Measurements from ENCODE around the gene PACS2.
"Not testable (repeated sequence)": the region's sequence is repeated elsewhere in the genome, so short reads cannot be mapped to it uniquely, and the experiment has no call there.

The PACS2 gene

DNA sequence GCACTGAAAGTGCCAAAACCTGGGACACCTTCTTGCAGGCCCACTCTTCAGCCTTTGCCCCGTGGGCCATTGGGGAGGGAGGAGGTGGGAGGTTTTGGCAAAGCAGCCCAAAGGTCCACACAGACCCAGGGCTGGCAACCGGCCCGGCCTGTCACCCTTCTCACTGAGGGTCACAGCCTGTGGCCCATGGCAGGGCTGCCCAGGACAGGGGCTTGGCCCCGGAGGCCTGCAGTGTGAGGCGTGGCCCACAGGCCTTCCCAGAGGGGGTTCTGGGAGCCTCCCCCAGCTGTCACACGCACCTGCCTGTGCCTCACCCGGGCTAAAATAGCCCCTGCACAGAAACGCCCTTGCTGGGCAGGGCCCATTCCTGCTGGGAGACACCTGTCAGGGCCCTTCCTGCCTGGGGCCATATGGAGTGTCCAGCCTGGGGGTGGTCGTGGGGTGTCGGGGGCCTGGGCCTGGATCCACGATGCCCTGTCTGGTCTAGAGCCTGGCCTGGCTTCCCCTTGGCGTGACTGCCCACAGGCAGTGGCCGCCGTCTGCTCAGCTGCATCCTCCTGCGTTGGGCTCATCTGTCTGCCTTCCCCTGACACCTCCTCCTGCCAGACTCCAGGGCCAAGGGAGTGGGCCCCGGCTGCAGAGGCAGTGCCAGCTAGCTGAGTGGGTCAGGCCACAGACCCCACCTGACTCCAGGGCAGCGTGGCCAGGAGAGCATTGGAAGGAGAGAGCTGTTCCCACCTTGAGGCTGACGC lies 19.2 kb downstream of the PACS2 start:
- no peak for TF ChIP-seq CTCF (conservative IDR thresholded peaks at IDR 0.05; ENCODE audit: low read depth, low read length)
- no peak overlapping the region for H3K4me3 ChIP-seq (ENCODE audit: low read length)
- no peak for DNase-seq (ENCODE audit: low read depth)

DNA sequence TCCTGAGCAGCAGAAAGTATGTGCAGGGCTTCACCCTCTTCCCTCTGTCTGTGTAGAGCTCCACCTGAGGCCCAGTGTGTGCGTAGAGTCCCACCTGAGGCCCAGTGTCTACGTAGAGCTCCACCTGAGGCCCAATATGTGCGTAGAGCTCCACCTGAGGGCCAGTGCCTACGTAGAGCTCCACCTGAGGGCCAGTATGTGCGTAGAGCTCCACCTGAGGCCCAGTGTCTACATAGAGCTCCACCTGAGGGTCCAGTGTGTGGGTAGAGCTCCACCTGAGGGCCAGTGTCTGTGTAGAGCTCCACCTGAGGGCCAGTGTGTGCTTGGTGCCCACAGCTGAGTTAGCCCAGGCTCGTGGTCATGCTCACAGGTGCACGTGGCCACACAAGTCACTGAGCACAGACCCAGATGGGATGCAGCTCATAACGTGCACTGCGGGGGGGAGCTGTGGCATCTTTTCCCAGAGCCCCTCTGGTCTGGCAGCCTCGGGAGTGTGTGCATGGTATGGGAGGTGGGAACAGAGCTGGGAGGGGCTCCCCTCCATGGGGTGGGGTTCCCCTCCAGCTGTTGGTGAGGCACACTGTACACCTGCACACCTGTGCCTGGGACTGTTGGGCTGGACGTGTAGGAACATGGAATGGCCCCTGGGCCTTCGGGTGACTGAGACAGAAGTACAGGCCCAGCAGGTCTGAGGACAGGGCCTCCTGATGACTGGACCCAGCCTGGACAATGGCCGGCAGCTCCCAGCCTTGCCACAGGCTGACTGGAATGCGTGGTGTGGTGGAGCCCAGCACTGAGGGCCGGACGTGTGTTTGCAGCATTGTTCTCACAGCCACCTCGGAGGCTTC lies 20.1 kb downstream of the PACS2 start:
- no peak overlapping the region for H3K4me3 ChIP-seq (ENCODE audit: low read length)
- DNase-seq (ENCODE audit: low read depth) = no peak
- TF ChIP-seq CTCF (conservative IDR thresholded peaks at IDR 0.05; ENCODE audit: low read depth, low read length) = no peak

DNA sequence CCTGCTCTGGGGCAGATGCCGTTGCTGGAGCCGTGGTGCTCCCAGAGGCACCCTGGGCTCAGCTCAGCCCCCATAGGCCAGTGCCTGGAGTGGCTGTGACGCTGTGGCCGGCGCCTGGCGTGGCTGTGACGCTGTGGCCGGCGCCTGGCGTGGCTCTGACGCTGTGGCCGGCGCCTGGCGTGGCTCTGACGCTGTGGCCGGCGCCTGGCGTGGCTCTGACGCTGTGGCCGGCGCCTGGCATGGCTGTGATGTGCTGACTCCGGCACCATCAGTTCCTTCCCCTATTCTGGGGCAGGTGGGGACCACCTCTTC lies 20.6 kb downstream of the PACS2 start:
- H3K4me3 ChIP-seq (ENCODE audit: low read length); DNase-seq (ENCODE audit: low read depth): not testable (repeated sequence)

DNA sequence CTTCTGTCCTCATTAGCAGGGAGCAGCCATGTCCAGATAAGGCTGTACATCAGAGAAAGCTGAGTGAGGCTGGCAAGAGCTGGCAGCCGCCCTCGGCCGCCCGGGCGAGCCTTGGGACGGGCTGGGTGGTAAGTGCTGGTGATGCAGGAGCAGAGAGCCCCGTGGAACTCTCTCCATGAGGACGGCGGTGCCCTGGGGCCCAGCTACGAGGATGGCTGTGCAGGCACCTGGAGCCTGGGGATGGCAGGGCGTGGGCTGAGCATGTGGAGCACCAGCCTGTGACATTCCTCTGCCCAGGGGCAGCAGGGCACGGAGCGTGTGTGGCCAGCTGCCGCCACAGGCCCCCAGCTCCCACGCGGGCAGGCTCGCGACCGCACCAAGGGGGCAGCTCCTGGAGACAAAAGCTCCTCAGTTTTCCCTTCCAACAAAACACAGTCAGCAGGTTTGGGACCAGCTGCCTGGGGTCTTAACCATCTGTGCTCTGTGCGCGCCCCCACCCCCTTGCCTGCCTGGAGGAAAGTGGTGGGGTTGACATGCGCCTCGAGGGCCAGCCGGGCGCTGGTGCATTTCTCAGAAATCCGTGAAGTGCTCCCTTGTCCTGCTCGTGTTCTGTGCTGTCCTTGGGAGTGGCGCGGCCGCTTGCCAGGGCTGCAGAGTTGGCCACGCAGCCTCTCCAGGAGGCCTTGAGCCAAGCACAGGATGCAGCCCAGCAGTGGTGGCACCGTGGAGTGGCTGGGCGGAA lies 21.4 kb downstream of the PACS2 start:
- TF ChIP-seq CTCF (conservative IDR thresholded peaks at IDR 0.05; ENCODE audit: low read depth, low read length) = no peak
- H3K4me3 ChIP-seq (ENCODE audit: low read length) = no peak overlapping the region
- DNase-seq (ENCODE audit: low read depth) = no peak

DNA sequence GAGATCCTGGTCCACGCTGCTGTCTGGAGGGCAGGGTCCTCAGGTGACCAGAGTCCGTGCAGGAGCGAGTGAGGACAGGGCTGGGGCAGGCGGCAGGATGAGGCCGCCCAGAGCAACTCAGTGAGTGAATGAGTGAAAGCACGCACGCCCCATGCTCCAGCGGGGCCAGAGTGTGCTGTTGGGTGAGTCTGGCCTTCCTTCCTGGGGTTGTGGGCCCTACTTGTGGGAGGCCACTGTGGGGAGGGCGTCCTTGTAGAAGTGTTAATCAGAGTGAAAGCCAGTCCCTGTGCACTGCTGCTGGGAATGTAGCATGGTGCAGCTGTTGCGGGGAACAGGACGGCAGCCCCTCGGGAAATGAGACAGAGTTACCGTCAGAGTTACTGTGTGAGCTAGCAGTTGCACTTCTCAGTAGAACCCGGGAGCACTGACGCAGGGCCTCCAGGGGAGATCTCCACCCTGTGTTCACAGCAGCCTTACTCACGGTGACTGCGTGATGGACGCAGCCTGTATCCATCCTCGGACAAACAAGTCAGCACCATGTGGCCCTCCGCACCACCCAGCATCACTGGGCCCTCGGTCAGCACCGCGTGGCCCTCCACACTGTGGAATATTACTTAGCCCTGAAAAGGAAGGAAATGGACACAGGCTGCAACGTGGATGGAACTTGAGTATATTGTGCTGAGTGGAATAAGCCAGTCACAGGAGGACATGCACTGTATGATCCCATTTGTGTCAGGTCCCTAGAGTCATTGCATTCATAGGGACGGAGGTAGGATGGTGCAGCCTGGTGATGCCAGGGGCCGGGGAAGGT lies 22.1 kb downstream of the PACS2 start:
- no peak for TF ChIP-seq CTCF (conservative IDR thresholded peaks at IDR 0.05; ENCODE audit: low read depth, low read length)
- H3K4me3 ChIP-seq (ENCODE audit: low read length) = no peak overlapping the region
- no peak for DNase-seq (ENCODE audit: low read depth)

- DNase-seq (ENCODE audit: low read depth) = no peak
- no peak overlapping the region for H3K4me3 ChIP-seq (ENCODE audit: low read length)
- TF ChIP-seq CTCF (conservative IDR thresholded peaks at IDR 0.05; ENCODE audit: low read depth, low read length) = no peak
Observed at GRCh38 chr14:105337433-105337832, 22.9 kb downstream of the PACS2 start.

All from retinal pigment epithelial cell (primary cell).